Fibroblast of skin of abdomen (primary cell): ENCODE measurements around the gene BCAS3.
"Not testable (repeated sequence)": the region's sequence is repeated elsewhere in the genome, so short reads cannot be mapped to it uniquely, and the experiment has no call there.

ENCODE experiments used
- DNase-seq: peaks from one replicate; pipeline ENCODE4 v3.0.0-alpha.2; 2013

BCAS3 gene

GRCh38 chr17:60888812-60889709, 211.4 kb downstream of the BCAS3 start:
- no peak for DNase-seq

- no peak for DNase-seq
Observed at GRCh38 chr17:60891149-60891548, 213.5 kb downstream of the BCAS3 start.

GRCh38 chr17:60893475-60893874, 215.8 kb downstream of the BCAS3 start:
- DNase-seq: no peak

- no peak for DNase-seq
Observed at GRCh38 chr17:60896996-60897395, 219.3 kb downstream of the BCAS3 start.

GRCh38 chr17:60899115-60899514, 221.5 kb downstream of the BCAS3 start:
- DNase-seq: no peak

- DNase-seq: no peak
Observed at GRCh38 chr17:60900688-60901087, 223.0 kb downstream of the BCAS3 start.

GRCh38 chr17:60901242-60901641, 223.6 kb downstream of the BCAS3 start:
- DNase-seq: peak; percentile 8

- DNase-seq: peak; percentile 77
Observed at GRCh38 chr17:60901806-60902205, 224.2 kb downstream of the BCAS3 start.

GRCh38 chr17:60902399-60902798, 224.7 kb downstream of the BCAS3 start:
- peak; percentile 22 for DNase-seq

GRCh38 chr17:60904582-60904981, 226.9 kb downstream of the BCAS3 start:
- DNase-seq: no peak

- no peak for DNase-seq
Observed at GRCh38 chr17:60905709-60906108, 228.1 kb downstream of the BCAS3 start.

- no peak for DNase-seq
Observed at GRCh38 chr17:60908324-60908723, 230.7 kb downstream of the BCAS3 start.

GRCh38 chr17:60909405-60909804, 231.8 kb downstream of the BCAS3 start:
- DNase-seq: no peak

GRCh38 chr17:60910415-60910814, 232.8 kb downstream of the BCAS3 start:
- no peak for DNase-seq

GRCh38 chr17:60914078-60914477, 236.4 kb downstream of the BCAS3 start:
- no peak for DNase-seq

- no peak for DNase-seq
Observed at GRCh38 chr17:60916043-60916442, 238.4 kb downstream of the BCAS3 start.

GRCh38 chr17:60920107-60920506, 242.5 kb downstream of the BCAS3 start:
- DNase-seq: no peak

GRCh38 chr17:60923000-60923399, 245.3 kb downstream of the BCAS3 start:
- DNase-seq: no peak

- DNase-seq: peak; percentile 19
Observed at GRCh38 chr17:60926466-60927183, 249.0 kb downstream of the BCAS3 start.

GRCh38 chr17:60933739-60934138, 256.1 kb downstream of the BCAS3 start:
- peak; percentile 1 for DNase-seq

- DNase-seq: no peak
Observed at GRCh38 chr17:60934723-60935122, 257.1 kb downstream of the BCAS3 start.

GRCh38 chr17:60935991-60936390, 258.3 kb downstream of the BCAS3 start:
- not testable (repeated sequence) for DNase-seq

- DNase-seq: no peak
Observed at GRCh38 chr17:60939318-60939717, 261.7 kb downstream of the BCAS3 start.

GRCh38 chr17:60941028-60941427, 263.4 kb downstream of the BCAS3 start:
- DNase-seq: peak; percentile 92
